GM18517 (cell line): ENCODE results near the gene SETD7.

Experiments used
- ATAC-seq: cut with Tn5 transposase; IDR thresholded peaks from one replicate; pipeline ENCODE4 v1.9.1; 2021; ENCODE audit warnings: mild to moderate bottlenecking, moderate library complexity; ENCODE audit not compliant: unreplicated experiment

The SETD7 gene

DNA sequence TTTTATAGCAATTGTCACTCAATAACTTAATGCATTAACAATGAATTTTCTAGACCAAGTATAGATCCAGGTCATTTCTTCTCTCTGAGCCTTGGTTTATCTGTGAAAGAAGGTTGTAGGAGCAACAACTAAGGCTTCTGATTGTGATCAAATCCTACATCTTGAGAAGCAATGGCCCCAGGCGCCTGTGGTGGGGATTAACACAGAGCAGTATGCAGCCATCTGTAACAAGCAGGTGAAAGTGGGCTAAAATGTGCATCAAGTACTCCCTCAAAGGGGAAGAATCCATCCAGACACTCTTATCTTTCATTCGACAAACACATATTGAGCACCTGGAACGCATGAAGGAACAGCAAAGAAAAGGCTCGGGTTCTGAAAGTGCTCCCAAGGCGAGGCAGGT, 19.1 kb upstream of the SETD7 start:
- no peak for ATAC-seq

DNA sequence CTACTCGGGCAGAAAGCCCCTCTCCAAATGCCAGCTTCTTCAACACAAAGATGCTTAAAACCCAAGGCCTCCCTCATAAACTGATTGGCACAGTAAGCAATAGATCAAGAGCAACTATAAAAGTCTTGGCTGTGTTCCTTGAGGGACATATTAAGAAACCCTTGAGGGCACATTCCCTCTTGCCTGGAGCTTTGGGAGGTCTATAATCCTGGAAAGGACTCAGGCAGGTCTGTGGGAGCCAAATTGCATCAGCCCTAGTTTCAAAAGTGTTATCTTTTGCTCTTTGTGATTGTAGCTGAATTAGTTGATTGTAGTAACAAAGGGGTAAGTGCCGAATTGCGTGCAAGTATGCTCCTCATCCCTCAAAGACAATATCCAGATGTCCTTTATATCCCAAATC, 18.6 kb upstream of the SETD7 start:
- no peak for ATAC-seq

DNA sequence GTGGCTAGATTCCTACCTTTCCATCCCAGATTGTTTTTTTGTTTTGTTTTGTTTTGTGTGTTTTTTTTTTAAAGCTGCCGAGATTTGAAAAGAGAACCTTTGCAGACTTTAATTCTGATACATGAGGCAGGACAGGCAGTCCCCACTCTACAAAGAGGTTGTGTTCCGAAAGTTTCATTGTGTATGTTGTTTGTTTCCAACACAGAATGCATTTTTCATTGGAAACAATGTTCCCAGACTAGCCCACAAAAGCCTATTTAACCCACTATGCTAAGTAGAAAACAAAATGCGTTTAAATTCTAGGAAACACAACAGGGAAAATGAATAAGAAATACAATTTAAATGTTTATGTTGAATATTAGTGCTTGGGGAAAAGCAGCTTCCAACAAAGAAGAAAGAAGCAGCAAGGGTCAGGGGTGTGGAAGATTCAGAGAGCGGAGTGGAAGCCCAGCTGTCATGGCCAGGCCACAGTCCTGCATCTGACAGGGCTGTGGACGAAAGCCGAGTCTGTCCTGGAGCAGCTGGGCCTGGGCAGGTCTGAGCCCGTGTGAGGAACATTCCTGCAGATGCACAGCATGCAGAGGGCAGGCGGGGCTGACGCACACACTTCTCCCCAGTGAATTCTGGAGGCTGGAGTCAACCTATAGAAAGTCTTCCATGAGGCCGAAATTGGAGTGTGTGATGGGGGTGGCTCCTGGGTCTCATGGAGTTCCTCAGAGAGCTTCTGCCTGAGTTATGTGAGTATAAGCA, 12.4 kb upstream of the SETD7 start:
- ATAC-seq: no peak

DNA sequence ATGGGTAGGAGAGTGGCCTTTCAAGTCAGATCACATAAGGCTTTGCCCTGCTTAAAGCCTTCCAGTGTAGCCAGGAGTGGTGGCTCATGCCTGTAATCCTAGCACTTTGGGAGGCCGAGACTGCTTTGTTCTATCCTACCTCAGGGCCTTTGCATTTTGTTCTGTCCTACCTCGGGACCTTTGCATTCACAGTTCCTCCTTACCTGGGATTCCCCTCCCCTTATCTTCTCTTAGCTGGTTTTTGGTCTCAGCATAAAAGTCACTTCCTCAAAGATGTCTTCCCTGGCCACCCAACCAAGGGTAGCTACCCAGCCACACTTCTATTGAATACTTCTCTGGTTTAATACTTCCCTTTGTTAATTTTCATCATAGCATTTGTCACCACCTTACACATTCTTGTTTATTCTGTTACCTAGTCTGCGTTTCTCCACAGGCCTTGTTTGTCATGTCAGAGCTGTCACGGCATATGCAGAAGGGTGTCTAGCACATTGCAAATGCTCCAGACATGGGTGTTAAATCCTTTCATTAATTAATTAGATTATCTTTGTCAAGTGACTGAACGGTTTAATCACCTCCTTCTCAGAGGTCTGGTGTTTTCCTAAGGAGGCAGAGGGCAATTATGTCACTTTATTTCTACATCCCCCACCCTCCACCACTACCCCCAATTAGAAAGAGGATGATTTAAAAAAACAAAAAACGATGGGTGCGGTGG, 11.3 kb upstream of the SETD7 start:
- ATAC-seq: no peak

DNA sequence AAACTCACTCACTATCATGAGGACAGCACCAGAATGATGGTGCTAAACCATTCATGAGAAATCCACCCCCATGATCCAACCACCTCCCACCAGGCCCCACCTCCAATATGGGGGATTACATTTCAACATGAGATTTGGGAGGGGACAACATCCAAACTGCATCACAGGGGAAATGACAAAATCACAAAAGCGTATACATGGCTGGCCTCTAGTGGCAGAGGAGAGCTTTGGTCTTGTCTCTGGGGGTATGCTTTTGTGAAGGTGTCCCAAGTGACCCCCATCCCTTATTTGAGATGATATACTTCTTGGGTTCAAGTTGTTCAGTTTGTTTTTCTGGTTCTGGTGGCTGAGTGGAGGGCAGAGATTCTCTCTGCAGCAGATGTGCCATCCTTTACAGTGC, 8.5 kb upstream of the SETD7 start:
- ATAC-seq: no peak

DNA sequence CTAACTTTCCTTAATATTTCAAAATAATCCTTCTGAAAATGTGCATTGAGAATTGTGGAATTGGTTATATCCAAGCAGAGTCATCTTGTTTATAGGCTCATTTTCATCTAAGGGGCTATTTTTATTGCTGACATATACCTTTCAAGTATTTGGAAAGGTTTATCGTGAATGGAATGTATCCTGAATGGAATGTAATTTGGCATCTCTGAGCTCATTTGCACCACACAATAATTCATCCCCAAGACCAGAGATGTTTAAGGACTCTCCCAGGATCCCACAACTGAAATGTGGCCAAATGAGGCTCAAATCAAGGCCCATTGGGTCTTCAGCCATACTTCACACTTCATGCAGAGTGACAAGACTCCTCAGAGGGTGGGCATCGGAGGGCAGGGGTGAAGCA, 7.5 kb upstream of the SETD7 start:
- no peak for ATAC-seq

DNA sequence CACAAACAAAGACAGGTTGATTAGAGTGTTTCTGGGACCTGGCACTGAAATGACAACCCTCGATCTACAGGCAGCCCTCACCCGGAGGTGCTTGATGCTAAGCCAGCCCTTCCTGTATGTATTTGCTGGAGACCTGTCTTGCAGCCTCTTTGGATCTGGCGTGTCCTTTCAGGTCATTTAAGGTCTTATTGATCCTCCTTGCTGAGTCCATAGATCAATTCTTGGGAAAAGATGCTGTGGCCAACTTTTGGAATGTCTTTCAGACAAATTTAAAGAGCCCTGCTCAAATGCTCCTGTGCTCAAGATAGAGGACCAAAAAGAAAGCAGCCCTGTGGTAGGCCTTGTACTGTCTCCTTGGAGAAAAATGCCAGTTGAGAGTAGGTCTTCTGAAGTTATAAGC, 6.8 kb upstream of the SETD7 start:
- no peak for ATAC-seq

DNA sequence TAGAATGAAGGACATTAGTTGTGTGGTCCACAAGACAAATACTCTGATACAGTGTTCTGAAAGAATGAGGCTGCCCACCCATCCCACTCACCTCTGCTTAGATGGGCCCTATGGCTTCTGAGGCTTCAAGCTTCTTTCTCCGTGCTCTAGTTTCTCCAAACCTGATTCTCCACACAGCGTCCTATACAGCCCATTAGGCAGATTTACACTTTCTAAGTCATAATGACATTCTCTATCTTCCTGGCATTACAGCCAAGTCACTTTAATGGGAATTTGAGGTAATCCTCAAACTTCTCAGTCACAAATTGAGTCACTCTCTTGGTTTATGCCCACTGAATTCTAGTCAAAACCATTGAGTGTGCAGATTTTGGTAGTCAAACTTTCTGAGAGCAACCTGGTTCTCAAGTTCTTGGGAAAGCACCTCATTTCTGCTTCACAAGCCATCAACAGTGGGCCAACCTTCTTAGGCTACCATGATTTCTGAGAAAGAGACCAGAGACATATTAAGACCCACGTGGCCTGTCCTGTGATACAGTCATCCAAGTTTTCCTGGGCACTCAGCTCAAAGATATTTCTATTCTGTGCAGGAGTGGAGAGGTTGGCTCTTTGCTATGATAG, 6.2 kb upstream of the SETD7 start:
- ATAC-seq: no peak

DNA sequence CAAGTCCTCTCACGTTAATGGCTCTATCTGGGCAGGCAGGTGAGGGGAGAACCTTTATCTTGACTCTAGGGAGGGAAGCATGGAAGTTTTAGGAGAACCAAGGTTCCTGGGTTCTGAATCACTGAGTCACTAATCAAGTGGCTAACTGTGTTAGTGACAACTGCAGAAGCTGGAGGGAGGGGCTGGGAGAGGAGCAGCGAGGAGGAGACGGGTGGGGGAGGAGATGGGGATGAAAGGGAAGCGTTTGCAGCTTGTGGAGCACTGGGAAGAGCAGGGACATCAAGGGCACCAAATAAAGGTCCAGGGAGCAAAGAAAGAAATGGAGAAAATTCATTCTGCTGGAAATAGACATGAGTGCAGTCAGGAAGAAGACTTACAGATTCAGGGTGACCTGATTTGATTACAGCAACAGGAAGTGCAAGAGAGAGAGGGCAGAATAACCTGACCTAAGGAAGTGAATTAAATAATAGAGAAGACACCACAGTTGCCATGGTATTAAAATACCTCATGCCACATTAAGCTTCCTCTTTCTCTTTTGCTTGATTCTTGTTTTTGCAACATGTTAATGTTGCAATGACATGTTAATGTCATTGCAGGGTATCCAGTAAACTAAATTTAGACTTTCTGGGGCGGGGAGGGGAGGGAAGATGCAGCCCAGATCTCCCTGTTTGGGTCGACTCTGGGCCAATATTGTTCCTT, 4.5 kb upstream of the SETD7 start:
- no peak for ATAC-seq

DNA sequence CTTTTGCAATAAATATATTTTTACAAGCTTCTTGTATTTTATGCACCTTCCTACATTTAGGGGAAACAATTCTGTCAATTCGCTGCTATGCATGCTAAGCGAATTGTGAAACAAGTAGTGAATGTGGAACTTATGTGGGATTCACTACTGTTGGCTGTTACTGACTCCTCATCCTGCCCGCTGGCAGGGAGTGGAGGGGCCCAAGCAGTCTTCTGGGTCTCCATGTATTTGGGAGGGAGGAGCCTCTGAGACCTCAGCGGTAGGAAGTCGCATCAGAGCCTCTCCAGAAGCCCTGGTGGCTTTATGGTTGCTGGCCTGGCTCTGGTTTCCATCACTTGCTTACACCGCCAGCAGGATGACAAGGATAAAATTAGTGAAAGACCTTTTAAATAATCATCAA, 3.7 kb upstream of the SETD7 start:
- no peak for ATAC-seq

DNA sequence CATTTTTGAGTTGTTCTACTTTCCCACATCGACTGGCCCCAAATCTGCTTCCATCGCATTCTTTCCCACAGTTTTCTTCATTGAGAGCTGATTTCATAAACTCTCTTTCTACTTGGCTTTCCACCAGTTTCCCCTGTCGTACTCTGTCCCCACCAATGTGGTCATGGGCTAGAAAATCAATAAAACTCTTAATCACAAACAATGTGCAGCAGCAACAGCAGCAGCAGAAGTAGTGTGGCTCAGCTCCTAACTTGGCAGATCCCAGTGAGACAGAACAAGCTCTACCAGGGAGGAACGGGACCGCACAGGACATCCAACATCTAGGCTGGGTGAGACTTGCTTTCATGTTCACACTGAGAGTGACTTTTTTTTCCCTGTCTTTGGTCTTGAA, 3.1 kb upstream of the SETD7 start:
- ATAC-seq: no peak

DNA sequence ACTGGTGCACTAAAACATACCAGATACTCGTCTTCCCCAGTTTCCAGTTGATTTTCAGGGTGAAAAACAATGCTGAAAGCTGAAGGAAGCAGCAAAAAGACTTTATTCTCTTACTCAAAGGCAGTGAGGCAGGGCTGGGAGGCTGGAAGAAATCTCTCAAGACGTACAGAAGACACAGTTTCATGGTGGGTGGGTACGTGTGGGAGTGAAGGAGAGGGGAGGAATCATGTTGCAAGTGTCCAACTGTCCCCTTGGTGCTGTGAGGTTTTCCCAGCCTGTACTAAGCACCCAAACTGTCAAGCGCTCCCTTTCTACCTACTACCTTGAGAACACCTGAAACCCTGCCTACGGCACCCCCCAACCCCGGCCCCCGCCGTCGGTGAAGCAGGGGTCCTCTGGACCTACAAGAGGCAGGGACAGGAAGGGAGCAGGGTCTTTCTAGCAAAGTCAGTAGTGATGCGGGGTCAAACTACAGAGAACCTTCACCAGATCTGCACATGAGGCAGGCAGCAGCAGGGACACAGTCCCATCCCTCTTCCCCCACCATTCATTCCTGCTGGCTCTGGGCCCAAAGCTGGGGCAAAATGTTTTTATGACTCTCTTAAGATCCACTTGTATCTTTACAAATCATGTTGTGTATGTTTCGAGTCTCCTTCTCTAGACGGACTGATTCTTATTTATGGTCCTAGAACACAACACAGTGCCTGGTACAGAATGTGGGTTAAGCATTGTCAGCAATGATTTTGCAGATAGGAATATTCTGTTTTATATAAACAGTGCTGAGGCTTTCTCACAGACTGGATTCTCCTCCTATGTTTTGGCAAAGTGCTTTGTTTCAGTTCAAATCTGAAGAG, 2.4 kb upstream of the SETD7 start:
- ATAC-seq: no peak

DNA sequence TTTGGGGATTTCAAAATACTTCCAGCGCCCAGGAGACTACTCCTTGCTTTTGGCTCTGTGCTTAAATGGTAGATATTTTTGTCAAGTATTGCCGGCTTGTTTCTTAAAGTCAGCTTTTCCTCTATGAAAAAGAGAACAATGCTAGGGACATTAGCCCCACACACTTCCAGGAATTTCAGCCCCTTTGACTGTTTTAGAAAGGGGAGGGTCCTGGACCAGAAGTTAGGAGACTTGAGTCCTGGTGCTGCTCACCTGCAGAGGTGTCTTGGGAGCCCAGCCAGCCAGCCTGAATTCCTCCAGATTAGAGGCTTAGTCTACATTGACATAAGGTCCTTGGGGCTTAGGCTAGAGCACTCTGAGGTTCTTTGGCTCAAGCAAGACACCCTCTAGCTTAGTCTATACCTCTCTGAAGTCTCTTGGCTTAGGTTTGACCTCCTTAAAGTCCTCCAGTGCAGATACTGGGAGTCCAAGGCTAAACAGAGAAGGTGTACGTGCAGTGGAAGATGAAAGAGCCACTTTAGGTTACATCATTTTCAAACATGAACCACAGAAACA, 1.6 kb upstream of the SETD7 start:
- no peak for ATAC-seq

DNA sequence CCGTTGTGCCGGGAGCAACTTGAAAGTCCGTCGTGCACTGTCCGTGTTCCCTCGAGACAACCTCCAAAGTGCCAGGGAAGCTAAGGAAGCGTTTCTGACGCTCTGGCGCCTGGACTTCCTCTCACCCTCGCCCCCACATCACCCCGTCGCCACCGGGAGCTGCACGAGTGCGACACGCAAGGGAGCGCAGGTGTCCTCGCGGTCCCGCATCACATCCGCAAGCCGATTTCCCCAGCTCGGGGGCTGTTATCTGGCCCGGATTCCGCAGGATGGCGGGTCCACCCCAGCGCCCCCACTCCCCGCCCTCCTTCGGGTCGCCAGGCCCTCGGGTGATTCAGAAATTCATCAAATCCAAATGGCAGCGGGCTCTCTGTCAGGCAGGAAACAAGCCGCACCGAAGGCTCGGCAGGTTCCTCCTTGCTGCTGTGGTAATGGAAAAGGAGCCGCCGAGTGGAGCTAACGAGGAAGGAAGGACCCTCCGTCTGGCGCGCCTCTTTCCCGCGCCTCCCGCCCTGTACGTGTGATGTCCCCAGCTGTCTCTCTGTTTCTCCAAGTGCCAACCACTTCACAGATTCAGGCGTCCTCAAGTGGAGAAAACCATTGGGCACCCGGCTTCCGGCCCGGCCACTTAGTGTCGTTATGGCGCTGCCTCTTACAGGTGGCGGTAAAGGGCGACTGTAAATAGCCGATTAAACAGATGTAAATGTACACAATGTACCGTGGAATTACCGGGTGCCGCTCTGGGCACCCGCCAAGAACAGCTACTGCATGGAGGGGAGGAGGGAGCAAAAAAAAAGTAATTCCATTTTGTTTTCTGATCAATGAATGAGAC, 921 bp upstream of the SETD7 start:
- ATAC-seq: peak; percentile 39

DNA sequence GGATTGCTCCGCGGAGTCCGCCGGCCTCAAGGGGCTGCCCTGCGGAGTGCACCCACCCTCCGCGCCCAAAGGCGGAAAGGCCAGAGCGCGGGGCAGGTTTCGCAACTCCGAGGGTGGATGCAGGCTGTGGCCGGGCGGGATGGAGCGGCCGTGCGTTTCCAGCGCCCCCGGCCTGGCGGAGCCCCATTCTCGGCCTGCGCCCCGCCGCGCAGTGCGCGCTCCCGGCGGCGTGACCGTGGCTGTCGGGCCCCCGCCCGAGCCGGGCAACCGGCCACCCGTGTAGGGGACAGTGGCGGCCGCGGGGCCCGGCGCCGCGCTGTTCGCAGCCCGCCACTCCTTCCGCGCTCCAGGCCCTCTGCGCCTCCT, 331 bp downstream of the SETD7 start:
- peak; percentile 24 for ATAC-seq

DNA sequence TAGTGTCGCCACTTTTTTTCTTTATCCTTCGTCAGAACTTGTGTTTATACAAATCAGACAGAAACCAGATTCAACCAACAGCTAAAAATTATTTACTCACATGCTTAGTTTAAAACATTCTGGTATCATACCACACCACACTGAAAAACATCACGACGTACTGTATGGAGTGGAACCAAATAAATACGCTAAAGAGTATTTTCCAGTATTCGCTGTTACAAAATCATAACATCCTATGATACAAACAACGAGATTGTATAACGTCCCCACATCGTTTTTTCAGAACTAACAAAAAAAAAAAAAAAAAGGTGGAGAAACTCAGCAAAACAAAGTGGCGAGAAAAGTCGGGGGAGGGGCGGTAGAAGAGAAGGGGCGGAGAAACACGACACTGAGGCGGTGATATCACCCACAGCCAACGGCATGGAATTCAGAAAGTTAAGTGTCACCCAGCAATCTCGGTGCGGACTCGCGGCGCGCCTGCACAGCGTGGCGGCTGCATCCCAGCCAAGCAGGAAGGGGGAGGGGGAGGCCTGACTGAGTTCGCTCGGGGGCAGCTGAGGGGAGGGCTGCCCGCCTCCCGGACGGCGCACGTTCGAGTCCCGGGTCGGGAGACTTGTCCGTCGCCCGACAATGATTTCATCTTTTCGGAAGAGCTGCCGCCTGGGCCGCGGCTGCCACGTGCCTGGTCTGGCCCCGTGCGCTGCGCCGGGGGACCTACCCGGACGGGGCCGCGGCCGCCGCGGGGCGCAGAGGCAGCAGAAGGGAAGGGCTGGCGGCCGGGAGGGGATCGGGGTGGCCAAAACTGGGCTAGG, 920 bp downstream of the SETD7 start:
- peak; percentile 38 for ATAC-seq

DNA sequence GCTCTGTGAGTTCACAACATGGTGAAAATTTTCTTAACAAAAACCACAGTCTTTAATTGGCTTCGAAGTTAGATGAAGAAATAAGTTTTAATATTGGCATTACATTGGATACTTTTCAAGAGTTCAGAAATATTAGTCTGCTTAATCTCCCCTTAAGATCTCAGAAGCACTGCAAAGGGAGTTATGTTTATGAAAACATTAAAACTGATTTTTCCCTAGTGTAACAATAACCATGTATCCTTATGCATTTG, 1.5 kb downstream of the SETD7 start:
- no peak for ATAC-seq

DNA sequence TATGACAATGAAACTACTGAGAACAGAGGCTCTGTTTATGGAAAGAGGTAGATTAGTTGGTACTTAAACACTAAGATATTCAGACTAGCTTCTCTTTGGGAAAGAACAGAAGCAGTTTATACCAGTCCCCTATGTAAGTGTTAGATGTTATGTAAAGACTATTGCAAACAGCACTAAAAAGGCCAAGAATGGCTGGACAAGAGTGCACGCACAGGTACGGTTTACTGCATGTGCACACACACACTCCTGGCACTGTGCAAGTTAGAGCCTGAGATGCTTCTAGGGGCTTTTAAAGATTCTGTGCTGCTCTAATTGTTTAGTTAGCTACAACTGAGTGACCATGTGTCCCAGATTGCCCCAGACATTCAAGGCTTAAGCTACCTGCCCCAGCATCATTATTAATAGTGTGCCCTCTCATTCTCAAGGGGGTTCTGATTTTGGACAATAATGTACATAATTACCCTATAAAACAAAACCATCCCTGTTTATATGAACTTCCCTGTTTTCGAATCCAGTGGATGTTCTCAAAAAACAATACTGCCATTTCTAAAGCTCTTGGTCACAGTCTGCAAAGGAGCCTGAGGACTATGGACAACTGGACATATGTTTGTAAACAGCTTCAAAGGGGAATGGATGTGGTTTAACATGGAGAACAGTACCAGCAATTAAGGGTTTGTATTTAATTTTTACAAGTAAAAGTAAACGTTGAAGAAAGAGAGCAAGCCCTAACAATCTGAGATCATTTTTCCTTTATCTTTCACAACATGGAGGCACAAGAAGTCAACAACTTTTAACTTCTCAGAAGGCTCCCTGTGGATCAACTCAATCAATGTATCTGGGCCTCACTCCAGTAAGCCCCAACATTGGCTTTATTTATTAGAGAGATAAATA, 2.0 kb downstream of the SETD7 start:
- ATAC-seq: no peak
